ENCODE data around the gene COQ4. TPM values are rescaled to one million over a fixed set of nuclear protein-coding genes. Genes with fewer than 3 reads are reported as not detected.
A peak's percentile ranks its signal among the peaks of the same experiment; 100 is the strongest.
"Not testable (repeated sequence)": the region's sequence is repeated elsewhere in the genome, so short reads cannot be mapped to it uniquely, and the experiment has no call there.

The COQ4 gene
- total RNA-seq, 4 donors from 2014 or later: 25.1 to 42.4 (median 34.3) TPM

GRCh38 chr9:128276574-128277270 lies 45.9 kb upstream of the COQ4 start:
- ATAC-seq (peak; percentile 13 to 21), DNase-seq (peak in 1 of 2 donors; percentile 27)
- H3K4me3 ChIP-seq: peak overlapping the region; percentile 85 to 99 (median 94)
- peaks cover 19 to 29% of the 10 kb centered on the region in 2 donors for H3K4me1 ChIP-seq
- peak overlapping the region; percentile 89 to 93 (median 92) for H3K27ac ChIP-seq
- TF ChIP-seq POLR2A (IDR thresholded peaks at IDR 0.05): no peak
- peak in 1 of 5 experiments; percentile 7 for TF ChIP-seq CTCF (IDR thresholded peaks at IDR 0.05 in 4 of 5, conservative IDR thresholded peaks at IDR 0.05 in 1 of 5)
- intact Hi-C loops (cut with DNase I; ENCODE audit: low total_unique reads) (loop anchor here (1.0 to 2.0 kb wide), 2 partner anchors 46 to 63 kb away; partner anchors contain the start of genes COQ4 and TRUB2), in situ Hi-C loops (cut with MboI; ENCODE audit: low sequenced_read_pairs in 4 of 4) (no loop called here)
- H3K27me3 ChIP-seq: no peaks in the 10 kb centered on the region
- H3K9me3 ChIP-seq: no peaks in the 10 kb centered on the region
- peaks cover 0 to 25% of the 10 kb centered on the region in 2 donors for H3K36me3 ChIP-seq

DNA sequence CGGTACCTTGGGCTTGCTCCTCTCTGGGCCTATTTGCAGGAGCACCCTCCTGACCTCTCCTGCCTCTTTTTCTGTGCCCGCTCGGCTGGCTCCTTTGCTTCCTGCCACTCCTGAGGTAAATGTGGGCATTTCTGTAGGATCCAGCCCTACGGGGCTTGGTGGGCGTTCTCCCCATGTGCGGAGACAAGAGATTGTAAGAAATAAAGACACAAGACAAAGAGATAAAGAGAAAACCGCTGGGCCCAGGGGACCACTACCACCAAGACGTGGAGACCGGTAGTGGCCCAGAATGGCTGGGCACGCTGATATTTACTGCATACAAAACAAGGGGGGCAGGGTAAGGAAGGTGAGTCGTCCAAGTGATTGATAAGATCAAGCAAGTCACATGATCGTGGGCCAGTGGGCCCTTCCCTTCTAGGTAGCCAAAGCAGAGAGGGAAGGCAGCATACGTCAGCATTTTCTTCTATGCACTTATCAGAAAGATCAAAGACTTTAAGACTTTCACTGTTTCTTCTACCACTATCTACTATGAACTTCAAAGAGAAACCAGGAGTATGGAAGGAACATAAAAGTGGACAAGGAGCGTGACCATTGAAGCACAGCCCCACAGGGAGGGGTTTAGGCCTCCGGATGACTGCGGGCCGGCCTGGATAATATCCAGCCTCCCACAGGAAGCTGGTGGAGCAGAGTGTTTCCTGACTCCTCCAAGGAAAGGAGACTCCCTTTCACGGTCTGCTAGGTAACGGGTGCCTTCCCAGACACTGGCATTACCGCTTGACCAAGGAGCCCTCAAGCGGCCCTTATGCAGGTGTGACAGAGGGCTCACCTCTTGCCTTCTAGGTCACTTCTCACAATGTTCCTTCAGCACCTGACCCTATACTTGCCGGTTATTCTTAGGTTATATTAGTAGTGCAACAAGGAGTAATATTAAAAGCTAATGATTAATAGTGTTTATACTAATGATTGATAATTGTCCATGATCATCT lies 43.3 kb upstream of the COQ4 start:
- in situ Hi-C loops (cut with MboI; ENCODE audit: low sequenced_read_pairs in 4 of 4); H3K27me3 ChIP-seq; H3K9me3 ChIP-seq; ATAC-seq; intact Hi-C loops (cut with DNase I; ENCODE audit: low total_unique reads); H3K36me3 ChIP-seq; H3K4me3 ChIP-seq; DNase-seq: not testable (repeated sequence)
- Histone ChIP-seq H3K4me1 (peaks cover 19 to 23% of the 10 kb centered on the region in 2 donors), H3K27ac (peak overlapping the region in 2 of 4 donors; percentile 38 to 42)

DNA sequence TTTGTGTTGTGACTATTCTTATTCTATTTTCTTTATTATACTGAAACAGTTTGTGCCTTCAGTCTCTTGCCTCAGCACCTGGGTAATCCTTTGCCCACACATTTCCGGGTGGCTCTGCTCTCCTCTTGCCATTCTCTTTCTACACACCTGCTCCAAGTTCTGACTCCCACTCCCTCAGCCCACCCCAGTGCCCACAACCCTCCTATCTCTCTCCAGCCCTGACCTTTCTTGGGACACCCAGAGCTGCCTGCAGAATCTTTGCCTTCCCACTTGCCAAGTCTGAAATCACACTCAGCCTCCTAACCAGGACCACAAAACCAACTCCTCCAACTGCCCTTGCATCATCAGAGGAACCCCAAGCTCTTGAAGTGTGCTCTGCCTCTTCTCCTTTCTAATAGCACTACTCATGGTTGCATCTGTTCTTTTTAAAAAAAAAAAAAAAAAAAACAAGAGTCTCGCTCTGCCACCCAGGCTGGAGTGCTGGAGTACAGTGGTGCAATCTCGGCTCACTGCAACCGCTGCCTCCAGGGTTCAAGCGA lies 42.5 kb upstream of the COQ4 start:
- TF ChIP-seq POLR2A (IDR thresholded peaks at IDR 0.05) (no peak), CTCF (IDR thresholded peaks at IDR 0.05 in 4 of 5, conservative IDR thresholded peaks at IDR 0.05 in 1 of 5) (no peak)
- no peaks in the 10 kb centered on the region for H3K27me3 ChIP-seq
- in situ Hi-C loops (cut with MboI; ENCODE audit: low sequenced_read_pairs in 4 of 4): no loop called here
- intact Hi-C loops (cut with DNase I; ENCODE audit: low total_unique reads): no loop called here
- H3K36me3 ChIP-seq: no peaks in the 10 kb centered on the region
- no peak overlapping the region for H3K27ac ChIP-seq
- no peak for ATAC-seq
- H3K4me3 ChIP-seq: no peak overlapping the region
- DNase-seq: no peak
- no peaks in the 10 kb centered on the region for H3K9me3 ChIP-seq
- H3K4me1 ChIP-seq: peaks cover 11 to 16% of the 10 kb centered on the region in 2 donors

DNA sequence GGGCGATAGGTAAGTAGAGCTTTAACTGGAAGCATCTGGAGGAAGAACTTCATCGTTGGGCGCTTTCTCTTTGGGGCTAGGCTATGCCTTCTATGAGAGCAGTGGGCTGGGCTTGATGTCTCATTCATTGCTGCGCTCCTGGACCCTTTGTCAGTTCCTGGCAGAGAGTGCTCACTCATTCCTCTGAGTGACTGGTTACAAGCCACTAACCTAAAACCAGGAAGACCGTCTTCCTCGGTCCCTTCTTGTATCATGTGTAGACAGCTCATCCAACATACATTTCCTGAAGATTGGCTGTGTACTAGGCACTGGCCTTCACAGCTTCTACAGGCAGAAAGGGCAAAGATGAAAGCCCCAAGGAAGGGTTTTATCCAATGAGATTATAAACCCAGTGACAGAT lies 40.1 kb upstream of the COQ4 start:
- DNase-seq (no peak), ATAC-seq (no peak)
- Histone ChIP-seq H3K4me1 (peaks cover 1 to 2% of the 10 kb centered on the region in 2 donors), H3K9me3 (no peaks in the 10 kb centered on the region), H3K4me3 (no peak overlapping the region), H3K27me3 (no peaks in the 10 kb centered on the region), H3K36me3 (peaks cover 0 to 14% of the 10 kb centered on the region in 2 donors), H3K27ac (no peak overlapping the region)
- in situ Hi-C loops (cut with MboI; ENCODE audit: low sequenced_read_pairs in 4 of 4): no loop called here
- no peak for TF ChIP-seq CTCF (IDR thresholded peaks at IDR 0.05 in 4 of 5, conservative IDR thresholded peaks at IDR 0.05 in 1 of 5)
- TF ChIP-seq POLR2A (IDR thresholded peaks at IDR 0.05): no peak
- intact Hi-C loops (cut with DNase I; ENCODE audit: low total_unique reads): no loop called here
